ENCODE results near the gene BPIFA2. TPM values are rescaled to one million over a fixed set of nuclear protein-coding genes. Genes with fewer than 3 reads are reported as not detected.
"Not testable (repeated sequence)": the region's sequence is repeated elsewhere in the genome, so short reads cannot be mapped to it uniquely, and the experiment has no call there.

Gene BPIFA2
- total RNA-seq, 1 donor: not detected

DNA sequence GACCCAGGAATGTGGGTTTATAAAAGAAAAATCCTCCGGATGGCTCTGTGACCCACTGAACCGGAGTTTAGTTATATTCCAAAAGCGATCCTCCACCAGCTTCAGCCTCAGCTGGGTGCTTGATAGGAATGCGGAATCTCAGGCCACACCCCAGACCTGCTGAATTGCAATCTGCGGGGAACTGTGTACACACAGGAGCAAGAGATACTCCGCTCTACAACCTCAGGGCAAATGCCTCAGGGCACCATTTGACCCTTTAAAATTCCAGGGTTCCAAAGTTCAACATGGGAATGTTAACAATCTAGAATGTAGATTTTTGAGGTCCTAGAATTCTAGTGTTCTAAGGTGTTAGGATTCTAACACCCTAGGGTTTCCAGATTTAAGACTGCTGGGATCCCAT, 10.8 kb downstream of the BPIFA2 start:
- Histone ChIP-seq H4K20me1 (ENCODE audit: insufficient read depth, low read length) (no peaks in the 10 kb centered on the region), H3K27ac (ENCODE audit: low read depth, low read length) (no peak overlapping the region), H3K79me2 (ENCODE audit: insufficient read depth, low read length) (no peaks in the 10 kb centered on the region), H2AFZ (ENCODE audit: low read length) (no peak overlapping the region), H3K4me2 (ENCODE audit: insufficient read depth, low read length) (no peak overlapping the region), H3K4me1 (ENCODE audit: insufficient read depth, low read length) (no peaks in the 10 kb centered on the region), H3K4me3 (ENCODE audit: insufficient read depth, low read length) (no peak overlapping the region), H3K27me3 (ENCODE audit: insufficient read depth, low read length) (peaks cover 5% of the 10 kb centered on the region), H3K36me3 (ENCODE audit: insufficient read depth, low read length) (no peaks in the 10 kb centered on the region), H3K9me3 (ENCODE audit: low read depth, low read length) (no peaks in the 10 kb centered on the region)
- no peak for DNase-seq (ENCODE audit: insufficient read length, low spot score, missing footprints)
- TF ChIP-seq, protein P1, sequence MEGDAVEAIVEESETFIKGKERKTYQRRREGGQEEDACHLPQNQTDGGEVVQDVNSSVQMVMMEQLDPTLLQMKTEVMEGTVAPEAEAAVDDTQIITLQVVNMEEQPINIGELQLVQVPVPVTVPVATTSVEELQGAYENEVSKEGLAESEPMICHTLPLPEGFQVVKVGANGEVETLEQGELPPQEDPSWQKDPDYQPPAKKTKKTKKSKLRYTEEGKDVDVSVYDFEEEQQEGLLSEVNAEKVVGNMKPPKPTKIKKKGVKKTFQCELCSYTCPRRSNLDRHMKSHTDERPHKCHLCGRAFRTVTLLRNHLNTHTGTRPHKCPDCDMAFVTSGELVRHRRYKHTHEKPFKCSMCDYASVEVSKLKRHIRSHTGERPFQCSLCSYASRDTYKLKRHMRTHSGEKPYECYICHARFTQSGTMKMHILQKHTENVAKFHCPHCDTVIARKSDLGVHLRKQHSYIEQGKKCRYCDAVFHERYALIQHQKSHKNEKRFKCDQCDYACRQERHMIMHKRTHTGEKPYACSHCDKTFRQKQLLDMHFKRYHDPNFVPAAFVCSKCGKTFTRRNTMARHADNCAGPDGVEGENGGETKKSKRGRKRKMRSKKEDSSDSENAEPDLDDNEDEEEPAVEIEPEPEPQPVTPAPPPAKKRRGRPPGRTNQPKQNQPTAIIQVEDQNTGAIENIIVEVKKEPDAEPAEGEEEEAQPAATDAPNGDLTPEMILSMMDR (IDR thresholded peaks at IDR 0.05; ENCODE audit: extremely low read depth, low read depth, low read length): no peak

DNA sequence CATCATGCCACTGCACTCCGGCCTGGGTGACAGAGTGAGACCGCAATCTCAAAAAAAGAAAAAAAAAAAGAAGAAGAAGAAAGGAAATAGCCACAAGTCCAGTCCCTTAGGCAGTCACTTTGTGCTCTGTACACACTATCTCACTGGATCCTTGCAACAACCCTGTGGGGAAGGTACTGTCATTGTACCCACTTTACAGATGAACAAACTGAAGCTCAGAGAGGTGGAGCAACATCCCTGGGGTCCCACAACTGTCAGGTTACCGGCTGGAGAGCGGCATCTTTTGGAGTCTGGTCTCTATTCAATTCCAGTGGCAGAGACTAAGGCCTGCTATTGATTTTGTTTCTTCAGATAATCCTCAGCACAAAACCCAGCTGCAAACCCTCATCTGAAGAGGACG, 12.2 kb downstream of the BPIFA2 start:
- no peaks in the 10 kb centered on the region for H4K20me1 ChIP-seq (ENCODE audit: insufficient read depth, low read length)
- H3K27me3 ChIP-seq (ENCODE audit: insufficient read depth, low read length): peaks cover 5% of the 10 kb centered on the region
- H3K36me3 ChIP-seq (ENCODE audit: insufficient read depth, low read length): no peaks in the 10 kb centered on the region
- H3K4me1 ChIP-seq (ENCODE audit: insufficient read depth, low read length): no peaks in the 10 kb centered on the region
- no peaks in the 10 kb centered on the region for H3K79me2 ChIP-seq (ENCODE audit: insufficient read depth, low read length)
- no peak overlapping the region for H3K4me3 ChIP-seq (ENCODE audit: insufficient read depth, low read length)
- no peaks in the 10 kb centered on the region for H3K9me3 ChIP-seq (ENCODE audit: low read depth, low read length)
- H3K27ac ChIP-seq (ENCODE audit: low read depth, low read length): no peak overlapping the region
- TF ChIP-seq, protein P1 (IDR thresholded peaks at IDR 0.05; ENCODE audit: extremely low read depth, low read depth, low read length): no peak
- DNase-seq (ENCODE audit: insufficient read length, low spot score, missing footprints): no peak
- H2AFZ ChIP-seq (ENCODE audit: low read length): no peak overlapping the region
- H3K4me2 ChIP-seq (ENCODE audit: insufficient read depth, low read length): no peak overlapping the region

DNA sequence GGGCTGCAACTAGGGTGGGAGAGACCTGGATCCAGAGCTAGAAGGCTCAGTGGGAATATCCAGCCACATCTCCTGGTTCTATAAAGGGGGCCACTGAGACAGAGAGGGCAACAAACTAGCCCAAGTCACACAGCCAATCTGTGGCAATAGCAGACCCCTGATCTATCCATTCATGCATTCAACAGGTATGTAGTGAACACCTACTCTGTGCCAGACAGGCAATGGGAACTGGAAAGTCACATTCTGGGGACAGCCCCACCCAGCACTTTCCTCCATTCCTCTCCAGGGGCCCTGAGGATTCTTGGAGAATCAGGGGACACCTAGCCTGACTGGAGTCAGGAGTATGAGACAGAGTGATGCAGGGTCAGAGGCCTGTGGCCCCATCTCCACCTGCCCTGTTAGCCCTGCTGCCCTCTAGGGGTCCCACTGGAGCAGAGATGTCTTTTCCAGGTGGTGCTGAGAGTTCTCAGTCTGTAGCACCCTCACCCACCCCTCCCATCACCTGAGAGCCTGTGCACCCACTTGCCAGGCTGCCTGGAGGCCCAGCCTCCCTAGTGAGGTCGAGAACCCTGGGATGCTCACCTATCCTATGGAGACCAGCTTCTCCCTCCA, 13.6 kb downstream of the BPIFA2 start:
- no peak for DNase-seq (ENCODE audit: insufficient read length, low spot score, missing footprints)
- Histone ChIP-seq H3K27ac (ENCODE audit: low read depth, low read length) (no peak overlapping the region), H3K4me2 (ENCODE audit: insufficient read depth, low read length) (no peak overlapping the region), H3K79me2 (ENCODE audit: insufficient read depth, low read length) (no peaks in the 10 kb centered on the region), H3K27me3 (ENCODE audit: insufficient read depth, low read length) (peaks cover 4% of the 10 kb centered on the region), H3K4me1 (ENCODE audit: insufficient read depth, low read length) (no peaks in the 10 kb centered on the region), H2AFZ (ENCODE audit: low read length) (no peak overlapping the region), H3K36me3 (ENCODE audit: insufficient read depth, low read length) (no peaks in the 10 kb centered on the region), H3K9me3 (ENCODE audit: low read depth, low read length) (no peaks in the 10 kb centered on the region), H3K4me3 (ENCODE audit: insufficient read depth, low read length) (no peak overlapping the region), H4K20me1 (ENCODE audit: insufficient read depth, low read length) (no peaks in the 10 kb centered on the region)
- TF ChIP-seq, protein P1 (IDR thresholded peaks at IDR 0.05; ENCODE audit: extremely low read depth, low read depth, low read length): no peak

DNA sequence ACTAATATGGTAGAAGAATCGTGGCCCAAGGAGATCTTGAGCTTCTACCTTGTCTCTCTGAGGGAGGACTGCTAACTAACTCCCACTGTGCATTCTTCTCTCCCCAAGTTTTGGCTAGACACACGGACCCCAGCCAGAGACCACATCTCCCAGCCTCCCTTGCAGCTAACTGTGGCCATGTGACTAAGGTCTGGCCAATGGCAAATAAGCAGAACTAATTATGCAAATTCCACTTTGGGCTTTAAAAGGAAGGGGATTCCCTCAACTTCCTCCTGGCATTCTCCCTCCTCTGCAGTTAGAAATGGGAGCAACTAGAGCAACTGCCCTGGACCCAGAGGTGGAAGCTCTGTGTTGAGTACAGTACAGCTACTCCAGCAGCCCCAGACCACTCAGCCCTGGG, 15.4 kb downstream of the BPIFA2 start:
- Histone ChIP-seq H2AFZ (ENCODE audit: low read length) (no peak overlapping the region), H3K27me3 (ENCODE audit: insufficient read depth, low read length) (peaks cover 2% of the 10 kb centered on the region), H3K79me2 (ENCODE audit: insufficient read depth, low read length) (no peaks in the 10 kb centered on the region), H4K20me1 (ENCODE audit: insufficient read depth, low read length) (no peaks in the 10 kb centered on the region), H3K9me3 (ENCODE audit: low read depth, low read length) (no peaks in the 10 kb centered on the region), H3K36me3 (ENCODE audit: insufficient read depth, low read length) (no peaks in the 10 kb centered on the region), H3K4me1 (ENCODE audit: insufficient read depth, low read length) (no peaks in the 10 kb centered on the region), H3K27ac (ENCODE audit: low read depth, low read length) (no peak overlapping the region), H3K4me3 (ENCODE audit: insufficient read depth, low read length) (no peak overlapping the region), H3K4me2 (ENCODE audit: insufficient read depth, low read length) (no peak overlapping the region)
- DNase-seq (ENCODE audit: insufficient read length, low spot score, missing footprints): no peak
- TF ChIP-seq, protein P1 (IDR thresholded peaks at IDR 0.05; ENCODE audit: extremely low read depth, low read depth, low read length): no peak

DNA sequence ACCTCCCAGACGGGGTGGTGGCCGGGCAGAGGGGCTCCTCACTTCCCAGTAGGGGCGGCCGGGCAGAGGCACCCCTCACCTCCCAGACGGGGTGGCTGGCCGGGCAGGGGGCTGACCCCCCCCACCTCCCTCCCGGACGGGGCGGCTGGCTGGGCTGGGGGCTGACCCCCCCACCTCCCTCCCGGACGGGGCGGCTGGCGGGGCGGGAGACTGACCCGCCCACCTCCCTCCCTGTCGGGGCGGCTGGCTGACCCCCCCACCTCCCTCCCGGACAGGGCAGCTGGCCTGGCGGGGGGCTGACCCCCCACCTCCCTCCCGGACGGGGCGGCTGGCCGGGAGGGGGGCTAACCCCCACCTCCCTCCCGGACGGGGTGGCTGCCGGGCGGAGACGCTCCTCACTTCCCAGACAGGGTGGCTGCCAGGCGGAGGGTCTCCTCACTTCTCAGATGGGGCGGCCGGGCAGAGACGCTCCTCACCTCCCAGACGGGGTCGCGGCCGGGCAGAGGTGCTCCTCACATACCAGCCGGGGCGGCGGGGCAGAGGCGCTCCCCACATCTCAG, 17.2 kb downstream of the BPIFA2 start:
- not testable (repeated sequence) for H3K27ac ChIP-seq (ENCODE audit: low read depth, low read length); H3K4me1 ChIP-seq (ENCODE audit: insufficient read depth, low read length); H3K4me3 ChIP-seq (ENCODE audit: insufficient read depth, low read length); H3K27me3 ChIP-seq (ENCODE audit: insufficient read depth, low read length); H3K4me2 ChIP-seq (ENCODE audit: insufficient read depth, low read length); H3K36me3 ChIP-seq (ENCODE audit: insufficient read depth, low read length); H3K79me2 ChIP-seq (ENCODE audit: insufficient read depth, low read length); H2AFZ ChIP-seq (ENCODE audit: low read length); H4K20me1 ChIP-seq (ENCODE audit: insufficient read depth, low read length); DNase-seq (ENCODE audit: insufficient read length, low spot score, missing footprints); H3K9me3 ChIP-seq (ENCODE audit: low read depth, low read length)
